NCI-H524 (cell line): ENCODE measurements around the gene TOP1.
"Not testable (repeated sequence)": the region's sequence is repeated elsewhere in the genome, so short reads cannot be mapped to it uniquely, and the experiment has no call there.

ENCODE experiments used
- DNase-seq, 2 experiments: peaks; one replicate each; lab custom pipeline; 2025; lab: John Stamatoyannopoulos, UW

Gene TOP1

DNA sequence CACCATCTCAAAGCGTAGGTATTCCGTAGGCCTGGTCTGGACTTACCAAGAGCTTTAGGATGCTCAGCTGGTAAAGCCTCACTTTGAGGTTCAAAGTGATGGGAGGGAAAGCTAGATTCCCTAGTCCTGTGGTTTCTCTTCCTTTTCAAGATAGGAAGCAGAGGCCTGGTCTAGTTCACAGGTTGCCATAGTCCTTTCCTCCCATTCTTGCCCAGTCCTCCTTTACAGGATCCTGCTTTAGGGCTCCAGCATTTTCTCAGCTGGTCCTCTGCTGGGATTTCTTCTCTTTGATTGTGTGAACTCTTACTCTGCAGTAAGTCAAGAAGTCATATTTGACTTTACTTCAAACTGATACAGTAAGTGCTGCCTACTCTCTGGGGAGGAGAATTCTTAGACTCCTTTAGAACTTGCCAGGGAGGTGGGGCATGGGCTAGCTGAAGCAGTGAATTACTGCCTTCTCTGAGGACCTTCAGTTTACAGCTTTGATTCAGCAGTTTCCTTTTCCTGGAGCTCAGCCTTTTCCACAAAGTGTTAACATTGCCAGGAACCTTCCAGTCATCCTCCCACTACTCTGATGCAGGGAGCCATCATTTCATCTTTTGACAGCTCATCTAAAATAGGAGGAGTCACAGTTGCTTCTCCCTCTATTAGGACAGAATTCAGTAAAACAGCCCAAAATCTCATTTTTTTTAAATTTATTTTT is 65.9 kb downstream of the TOP1 start:
- DNase-seq: no peak

GRCh38 chr20:41095110-41095969 is 66.7 kb downstream of the TOP1 start:
- peak in 1 of 2 experiments; percentile 58 for DNase-seq

DNA sequence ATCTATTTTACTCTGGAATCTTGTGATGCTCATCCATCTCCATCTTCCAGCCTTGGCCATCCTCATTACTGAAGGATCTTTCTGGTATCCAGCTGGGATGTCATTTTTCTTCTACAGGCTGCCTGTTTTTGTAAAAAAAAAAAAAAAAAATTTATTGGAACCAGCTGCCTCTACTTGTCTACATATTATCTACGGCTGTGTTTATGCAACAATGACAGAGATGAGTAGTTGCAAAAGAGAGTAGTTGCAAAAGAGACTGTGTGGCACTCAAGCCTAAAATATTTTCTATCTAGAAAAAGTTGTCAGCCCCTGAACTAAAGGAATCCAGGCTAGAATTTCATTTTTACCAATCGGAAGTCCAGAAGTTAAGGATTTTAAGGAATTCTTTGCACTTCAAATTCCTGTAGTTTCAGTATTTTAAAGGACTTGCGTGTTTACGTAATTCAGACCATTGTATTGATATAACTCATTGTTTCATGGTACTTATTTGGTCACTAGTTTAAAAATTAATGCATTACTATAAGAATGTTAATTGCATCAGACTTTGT is 70.2 kb downstream of the TOP1 start:
- no peak for DNase-seq

GRCh38 chr20:41100001-41100480 is 71.4 kb downstream of the TOP1 start:
- no peak for DNase-seq

- DNase-seq: no peak
These were observed 73.0 kb downstream of the TOP1 start for GRCh38 chr20:41101660-41102059.

GRCh38 chr20:41108531-41108930 is 79.9 kb downstream of the TOP1 start:
- DNase-seq: no peak

GRCh38 chr20:41110012-41110411 is 81.4 kb downstream of the TOP1 start:
- no peak for DNase-seq

DNA sequence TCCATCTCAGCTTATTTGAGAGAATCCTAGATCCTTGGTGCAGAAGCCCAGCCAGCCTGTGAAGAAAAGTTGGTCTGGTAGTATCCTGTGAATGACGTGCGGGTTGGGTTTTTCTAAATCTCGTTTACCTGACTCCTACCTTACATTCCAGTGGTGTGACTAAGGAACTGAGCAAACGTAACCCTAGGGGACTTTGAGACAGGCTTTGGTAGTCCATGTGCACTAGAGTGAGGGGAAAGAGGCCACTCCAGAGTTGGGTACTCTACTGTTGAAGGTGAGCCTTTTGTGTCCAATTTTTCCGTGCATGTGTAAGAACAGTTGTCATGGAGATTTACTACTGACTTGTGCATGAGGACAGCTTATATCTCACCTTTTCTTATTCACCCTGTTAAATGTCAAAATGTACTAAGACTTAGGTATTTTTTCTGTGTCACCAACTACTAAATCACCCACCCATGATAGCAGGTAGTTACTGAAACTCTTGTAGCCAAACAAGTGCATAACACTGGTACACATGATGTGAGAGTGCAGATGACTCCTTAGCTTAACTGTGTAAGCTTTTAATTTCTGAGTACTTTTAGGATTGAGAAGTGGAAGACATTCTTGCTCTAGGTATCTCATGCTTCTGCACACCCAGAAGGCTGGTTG is 82.4 kb downstream of the TOP1 start:
- no peak for DNase-seq

- DNase-seq: no peak
These were observed 82.9 kb downstream of the TOP1 start for GRCh38 chr20:41111578-41111951.

DNA sequence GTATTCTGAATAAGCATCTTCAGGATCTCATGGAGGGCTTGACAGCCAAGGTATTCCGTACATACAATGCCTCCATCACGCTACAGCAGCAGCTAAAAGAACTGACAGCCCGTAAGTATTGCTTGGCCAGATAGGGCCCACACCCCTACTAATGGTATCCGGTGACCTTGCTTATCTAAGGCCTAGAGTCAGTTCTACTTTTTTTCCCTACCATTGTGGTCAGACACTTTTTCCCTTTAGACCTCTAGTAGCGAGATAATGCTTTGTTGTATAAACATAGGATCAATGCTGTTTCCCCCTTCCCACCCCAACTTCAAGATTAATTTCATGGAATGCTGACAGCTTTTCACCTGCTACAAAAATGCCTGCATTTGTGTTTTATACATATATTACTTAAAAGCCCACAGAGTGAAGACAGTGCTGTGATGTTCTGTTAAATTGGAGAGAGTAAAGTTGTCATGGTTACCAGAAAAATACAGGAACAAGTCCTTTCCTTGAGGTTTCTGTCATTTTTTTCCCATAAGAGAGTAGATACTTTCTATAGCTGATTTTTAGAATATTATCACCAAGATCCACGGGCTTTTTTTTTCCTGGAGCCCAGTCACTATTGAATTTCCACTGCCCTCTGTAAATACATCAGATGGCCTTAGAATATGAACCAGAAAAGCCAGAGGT is 87.8 kb downstream of the TOP1 start:
- DNase-seq: no peak

- DNase-seq: not testable (repeated sequence)
These were observed 89.5 kb downstream of the TOP1 start for GRCh38 chr20:41118159-41118558.

DNA sequence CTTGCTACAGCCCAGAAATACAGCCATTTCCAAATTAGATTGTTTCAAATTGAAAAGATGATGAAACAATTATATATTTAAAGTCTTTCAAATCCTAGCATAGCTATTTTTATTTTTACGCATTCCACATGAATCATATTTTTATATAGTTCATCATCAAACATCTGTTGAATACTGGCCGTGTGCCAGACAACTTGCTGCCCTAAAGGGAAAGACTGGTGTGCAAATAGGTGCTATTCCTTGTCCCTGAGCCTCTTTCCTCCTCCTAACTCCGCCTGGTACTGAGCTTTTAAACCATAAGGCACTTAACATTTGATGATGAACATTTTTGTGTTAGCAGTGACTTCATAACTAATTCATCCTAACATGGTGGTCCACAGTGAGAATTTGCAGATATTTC is 90.0 kb downstream of the TOP1 start:
- DNase-seq: no peak

- no peak for DNase-seq
These were observed 91.3 kb downstream of the TOP1 start for GRCh38 chr20:41119614-41120561.

DNA sequence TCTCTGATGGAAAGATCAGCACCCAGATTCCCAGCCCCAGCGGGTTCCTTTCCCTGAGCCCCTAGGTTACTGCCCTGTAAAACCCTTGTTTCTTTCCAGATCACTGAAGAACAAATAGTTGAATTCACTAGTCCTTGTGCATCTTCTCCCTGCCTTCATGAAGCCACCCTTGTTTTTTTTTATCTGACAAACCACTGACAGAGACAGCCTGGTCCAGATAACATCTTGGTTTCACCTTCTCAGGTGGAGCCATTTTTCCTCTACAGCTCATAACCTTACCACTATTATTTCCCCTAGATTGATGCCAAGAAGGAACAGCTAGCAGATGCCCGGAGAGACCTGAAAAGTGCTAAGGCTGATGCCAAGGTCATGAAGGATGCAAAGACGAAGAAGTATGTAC is 92.8 kb downstream of the TOP1 start:
- DNase-seq: no peak

DNA sequence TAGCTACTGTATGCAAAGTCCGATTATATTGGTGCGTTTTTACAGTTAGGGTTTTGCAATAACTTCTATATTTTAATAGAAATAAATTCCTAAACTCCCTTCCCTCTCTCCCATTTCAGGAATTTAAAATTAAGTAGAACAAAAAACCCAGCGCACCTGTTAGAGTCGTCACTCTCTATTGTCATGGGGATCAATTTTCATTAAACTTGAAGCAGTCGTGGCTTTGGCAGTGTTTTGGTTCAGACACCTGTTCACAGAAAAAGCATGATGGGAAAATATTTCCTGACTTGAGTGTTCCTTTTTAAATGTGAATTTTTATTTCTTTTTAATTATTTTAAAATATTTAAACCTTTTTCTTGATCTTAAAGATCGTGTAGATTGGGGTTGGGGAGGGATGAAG is 95.0 kb downstream of the TOP1 start:
- DNase-seq: peak in 1 of 2 experiments; percentile 8

DNA sequence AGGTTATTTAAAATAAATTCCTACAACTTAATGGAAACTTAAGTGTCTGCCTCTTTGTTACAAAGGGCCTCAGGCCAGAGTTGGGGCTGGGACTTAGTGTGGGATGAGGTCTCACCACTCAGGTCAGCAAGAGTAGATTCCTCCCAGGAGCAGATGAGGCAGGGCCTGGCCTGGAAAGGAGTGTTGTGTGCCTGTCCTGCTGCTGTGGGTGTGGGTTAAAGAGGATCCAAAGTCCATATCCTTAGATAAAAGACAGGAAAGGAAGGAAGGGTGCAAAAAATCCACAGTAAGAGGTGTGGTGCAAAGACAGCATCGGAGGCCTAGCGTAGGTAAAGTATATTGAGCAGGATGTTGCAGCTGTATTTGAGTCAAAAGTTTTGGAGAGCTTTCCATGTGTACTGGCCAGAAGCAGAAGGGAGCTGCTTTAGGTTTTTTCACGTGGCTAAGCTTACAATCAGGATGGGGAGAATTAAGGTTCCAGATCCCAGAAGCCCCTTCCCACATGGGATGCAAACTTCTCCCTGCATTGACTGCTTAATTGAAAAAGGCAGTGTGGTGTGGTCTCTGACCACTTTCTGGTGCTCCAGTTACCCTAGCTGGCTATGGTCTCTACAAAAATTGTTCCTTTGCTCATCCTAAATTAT is 96.0 kb downstream of the TOP1 start:
- no peak for DNase-seq

GRCh38 chr20:41125530-41126457 is 97.2 kb downstream of the TOP1 start:
- no peak for DNase-seq

GRCh38 chr20:41126719-41127118 is 98.1 kb downstream of the TOP1 start:
- DNase-seq: no peak

DNA sequence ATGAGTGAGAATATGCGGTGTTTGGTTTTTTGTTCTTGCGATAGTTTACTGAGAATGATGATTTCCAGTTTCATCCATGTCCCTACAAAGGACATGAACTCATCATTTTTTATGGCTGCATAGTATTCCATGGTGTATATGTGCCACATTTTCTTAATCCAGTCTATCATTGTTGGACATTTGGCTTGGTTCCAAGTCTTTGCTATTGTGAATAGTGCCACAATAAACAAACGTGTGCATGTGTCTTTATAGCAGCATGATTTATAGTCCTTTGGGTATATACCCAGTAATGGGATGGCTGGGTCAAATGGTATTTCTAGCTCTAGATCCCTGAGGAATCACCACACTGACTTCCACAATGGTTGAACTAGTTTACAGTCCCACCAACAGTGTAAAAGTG is 99.7 kb downstream of the TOP1 start:
- DNase-seq: not testable (repeated sequence)
